ENCODE results near the gene LIN28B. TPM values are rescaled to one million over a fixed set of nuclear protein-coding genes. Genes with fewer than 3 reads are reported as not detected.

Gene LIN28B
- total RNA-seq, 1 experiment from 2014 or later = 0.25 TPM

DNA sequence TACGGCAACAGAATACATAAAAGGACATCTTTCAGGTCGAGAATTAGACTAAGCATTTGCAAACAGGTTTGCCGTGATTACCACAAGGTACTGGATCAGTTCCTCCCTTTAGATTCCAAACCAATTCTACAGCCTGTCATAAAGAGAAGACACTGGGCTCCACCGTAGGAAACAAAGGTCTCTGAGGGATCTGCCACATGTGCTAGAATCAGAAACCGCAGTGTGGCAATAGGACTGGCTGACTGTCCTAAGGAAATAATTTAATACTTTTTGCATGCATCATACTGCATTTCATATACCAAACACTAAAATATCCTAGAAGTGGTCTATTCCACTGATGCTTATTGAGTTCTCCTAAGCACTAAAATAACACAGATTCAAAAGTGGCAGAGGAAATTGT is 163.7 kb downstream of the LIN28B start:
- H3K9me2 ChIP-seq (ENCODE audit: insufficient read depth) = no peaks in the 10 kb centered on the region
- DNase-seq (ENCODE audit: low read depth, low spot score) (no peak), ATAC-seq (no peak)
- H3K9me3 ChIP-seq (ENCODE audit: control insufficient read depth in 1 of 2, insufficient read depth in 1 of 2, low read depth in 1 of 2, low read length in 2 of 2) = no peaks in the 10 kb centered on the region
- H3K27ac ChIP-seq (ENCODE audit: low read depth, low read length) = no peak overlapping the region
- H3K9ac ChIP-seq (ENCODE audit: low read length) = no peak overlapping the region
- no peaks in the 10 kb centered on the region for H3K4me1 ChIP-seq (ENCODE audit: control insufficient read depth in 1 of 2, insufficient read depth in 2 of 2, low read length in 2 of 2)
- CTCF ChIA-PET = no interaction called here
- H3K36me3 ChIP-seq (ENCODE audit: control insufficient read depth in 1 of 2, insufficient read depth in 2 of 2, low read length in 2 of 2) = no peaks in the 10 kb centered on the region
- no peak overlapping the region for H3K4me3 ChIP-seq (replicated peaks in 1 of 2; ENCODE audit: low read depth in 1 of 2, low read length in 2 of 2)
- intact Hi-C loops (cut with micrococcal nuclease) = no loop called here
- H3K79me2 ChIP-seq (ENCODE audit: insufficient read depth, low read length) = no peaks in the 10 kb centered on the region
- no TSS peak for BruUV-seq (replicated peaks)
- POLR2A ChIA-PET = no interaction called here
- TF ChIP-seq EGR1 (IDR thresholded peaks at IDR 0.05; ENCODE audit: low read depth) (no peak), SRF (IDR thresholded peaks at IDR 0.05; ENCODE audit: low read depth) (no peak), ELF1 (IDR thresholded peaks at IDR 0.05; ENCODE audit: borderline replicate concordance, low read depth) (no peak), RAD21 (IDR thresholded peaks at IDR 0.05; ENCODE audit: low read depth) (no peak), TCF7L2 (IDR thresholded peaks at IDR 0.05; ENCODE audit: borderline replicate concordance, extremely low read depth, insufficient read depth, insufficient read length) (no peak), EZH2 (IDR thresholded peaks at IDR 0.05) (no peak), ZNF274 (IDR thresholded peaks at IDR 0.05; ENCODE audit: low read depth, low read length) (no peak)
- TF ChIP-seq, protein P1, sequence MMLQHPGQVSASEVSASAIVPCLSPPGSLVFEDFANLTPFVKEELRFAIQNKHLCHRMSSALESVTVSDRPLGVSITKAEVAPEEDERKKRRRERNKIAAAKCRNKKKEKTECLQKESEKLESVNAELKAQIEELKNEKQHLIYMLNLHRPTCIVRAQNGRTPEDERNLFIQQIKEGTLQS (IDR thresholded peaks at IDR 0.05) = no peak
- H3K4me2 ChIP-seq (ENCODE audit: low read length) = no peak overlapping the region
- no peaks in the 10 kb centered on the region for H3K27me3 ChIP-seq (ENCODE audit: insufficient read depth, low read length)
- RAD21 ChIA-PET (ENCODE audit: low non-redundant PET in 1 of 2, low total read pairs in 2 of 2, uncharacterized antibody in 2 of 2, unreplicated experiment in 2 of 2) = no interaction called here
- no peak overlapping the region for H2AFZ ChIP-seq (ENCODE audit: low read depth, low read length, poor library complexity, severe bottlenecking)
- no peaks in the 10 kb centered on the region for H4K20me1 ChIP-seq (ENCODE audit: insufficient read depth)

DNA sequence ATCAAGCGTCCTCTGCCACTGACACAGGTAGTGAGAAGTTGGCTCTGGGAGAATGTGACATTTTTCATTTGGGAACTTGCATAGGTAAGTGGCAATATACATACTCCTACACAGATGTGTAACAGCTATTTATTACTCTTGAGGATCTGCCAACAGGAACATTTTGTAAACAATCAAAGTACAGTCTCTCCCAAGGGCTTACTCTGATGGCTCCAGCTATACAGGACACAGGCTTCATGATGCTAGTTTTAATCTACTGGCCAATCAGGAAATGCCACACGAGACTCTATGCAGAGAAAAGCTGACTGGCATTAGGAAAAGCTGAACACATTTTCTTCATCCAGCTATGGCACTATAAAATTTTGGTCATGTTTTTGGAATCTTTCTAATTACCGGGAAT is 165.1 kb downstream of the LIN28B start:
- H2AFZ ChIP-seq (ENCODE audit: low read depth, low read length, poor library complexity, severe bottlenecking) = no peak overlapping the region
- ChIA-PET RAD21 (ENCODE audit: low non-redundant PET in 1 of 2, low total read pairs in 2 of 2, uncharacterized antibody in 2 of 2, unreplicated experiment in 2 of 2) (no interaction called here), CTCF (interaction anchor here (1.7 kb wide), 1 partner anchor 34 kb away, joined by 3 read pairs; no protein-coding TSS in a partner anchor), POLR2A (no interaction called here)
- no peaks in the 10 kb centered on the region for H4K20me1 ChIP-seq (ENCODE audit: insufficient read depth)
- no peak overlapping the region for H3K4me2 ChIP-seq (ENCODE audit: low read length)
- H3K4me1 ChIP-seq (ENCODE audit: control insufficient read depth in 1 of 2, insufficient read depth in 2 of 2, low read length in 2 of 2) = no peaks in the 10 kb centered on the region
- H3K4me3 ChIP-seq (replicated peaks in 1 of 2; ENCODE audit: low read depth in 1 of 2, low read length in 2 of 2) = no peak overlapping the region
- no peaks in the 10 kb centered on the region for H3K27me3 ChIP-seq (ENCODE audit: insufficient read depth, low read length)
- no peak overlapping the region for H3K27ac ChIP-seq (ENCODE audit: low read depth, low read length)
- BruUV-seq (replicated peaks) = no TSS peak
- intact Hi-C loops (cut with micrococcal nuclease) = no loop called here
- no peak for DNase-seq (ENCODE audit: low read depth, low spot score)
- TF ChIP-seq, protein P2, sequence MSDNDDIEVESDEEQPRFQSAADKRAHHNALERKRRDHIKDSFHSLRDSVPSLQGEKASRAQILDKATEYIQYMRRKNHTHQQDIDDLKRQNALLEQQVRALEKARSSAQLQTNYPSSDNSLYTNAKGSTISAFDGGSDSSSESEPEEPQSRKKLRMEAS (IDR thresholded peaks at IDR 0.05) = no peak
- TF ChIP-seq, protein P1 (IDR thresholded peaks at IDR 0.05) = no peak
- no peak for TF ChIP-seq ELF1 (IDR thresholded peaks at IDR 0.05; ENCODE audit: borderline replicate concordance, low read depth)
- TF ChIP-seq EZH2phosphoT487 (IDR thresholded peaks at IDR 0.05; ENCODE audit: borderline replicate concordance) = no peak
- TF ChIP-seq, protein P3, sequence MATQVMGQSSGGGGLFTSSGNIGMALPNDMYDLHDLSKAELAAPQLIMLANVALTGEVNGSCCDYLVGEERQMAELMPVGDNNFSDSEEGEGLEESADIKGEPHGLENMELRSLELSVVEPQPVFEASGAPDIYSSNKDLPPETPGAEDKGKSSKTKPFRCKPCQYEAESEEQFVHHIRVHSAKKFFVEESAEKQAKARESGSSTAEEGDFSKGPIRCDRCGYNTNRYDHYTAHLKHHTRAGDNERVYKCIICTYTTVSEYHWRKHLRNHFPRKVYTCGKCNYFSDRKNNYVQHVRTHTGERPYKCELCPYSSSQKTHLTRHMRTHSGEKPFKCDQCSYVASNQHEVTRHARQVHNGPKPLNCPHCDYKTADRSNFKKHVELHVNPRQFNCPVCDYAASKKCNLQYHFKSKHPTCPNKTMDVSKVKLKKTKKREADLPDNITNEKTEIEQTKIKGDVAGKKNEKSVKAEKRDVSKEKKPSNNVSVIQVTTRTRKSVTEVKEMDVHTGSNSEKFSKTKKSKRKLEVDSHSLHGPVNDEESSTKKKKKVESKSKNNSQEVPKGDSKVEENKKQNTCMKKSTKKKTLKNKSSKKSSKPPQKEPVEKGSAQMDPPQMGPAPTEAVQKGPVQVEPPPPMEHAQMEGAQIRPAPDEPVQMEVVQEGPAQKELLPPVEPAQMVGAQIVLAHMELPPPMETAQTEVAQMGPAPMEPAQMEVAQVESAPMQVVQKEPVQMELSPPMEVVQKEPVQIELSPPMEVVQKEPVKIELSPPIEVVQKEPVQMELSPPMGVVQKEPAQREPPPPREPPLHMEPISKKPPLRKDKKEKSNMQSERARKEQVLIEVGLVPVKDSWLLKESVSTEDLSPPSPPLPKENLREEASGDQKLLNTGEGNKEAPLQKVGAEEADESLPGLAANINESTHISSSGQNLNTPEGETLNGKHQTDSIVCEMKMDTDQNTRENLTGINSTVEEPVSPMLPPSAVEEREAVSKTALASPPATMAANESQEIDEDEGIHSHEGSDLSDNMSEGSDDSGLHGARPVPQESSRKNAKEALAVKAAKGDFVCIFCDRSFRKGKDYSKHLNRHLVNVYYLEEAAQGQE (IDR thresholded peaks at IDR 0.05; ENCODE audit: low read depth) = no peak
- no peak for TF ChIP-seq EZH2 (IDR thresholded peaks at IDR 0.05)
- TF ChIP-seq POLR2AphosphoS5 (IDR thresholded peaks at IDR 0.05; ENCODE audit: low read depth, low read length) = no peak
- no peak for TF ChIP-seq ZNF274 (IDR thresholded peaks at IDR 0.05; ENCODE audit: low read depth, low read length)
- TF ChIP-seq ZFX (IDR thresholded peaks at IDR 0.05) = no peak
- no peak for TF ChIP-seq RAD21 (IDR thresholded peaks at IDR 0.05; ENCODE audit: low read depth)
- no peak for TF ChIP-seq POLR2A (IDR thresholded peaks at IDR 0.05; ENCODE audit: borderline replicate concordance, extremely low read depth, insufficient read depth, insufficient read length)
- TF ChIP-seq SIN3A (IDR thresholded peaks at IDR 0.05; ENCODE audit: low read depth) = no peak
- no peak for TF ChIP-seq TCF7L2 (IDR thresholded peaks at IDR 0.05; ENCODE audit: borderline replicate concordance, extremely low read depth, insufficient read depth, insufficient read length)
- no peak for TF ChIP-seq FOSL1 (IDR thresholded peaks at IDR 0.05; ENCODE audit: low read depth)
- TF ChIP-seq YY1 (IDR thresholded peaks at IDR 0.05; ENCODE audit: extremely low read depth, insufficient replicate concordance, low read depth, low read length) = no peak
- H3K9me2 ChIP-seq (ENCODE audit: insufficient read depth) = no peaks in the 10 kb centered on the region
- H3K9ac ChIP-seq (ENCODE audit: low read length) = no peak overlapping the region
- ATAC-seq = no peak
- no peaks in the 10 kb centered on the region for H3K9me3 ChIP-seq (ENCODE audit: control insufficient read depth in 1 of 2, insufficient read depth in 1 of 2, low read depth in 1 of 2, low read length in 2 of 2)
- no peaks in the 10 kb centered on the region for H3K79me2 ChIP-seq (ENCODE audit: insufficient read depth, low read length)
- H3K36me3 ChIP-seq (ENCODE audit: control insufficient read depth in 1 of 2, insufficient read depth in 2 of 2, low read length in 2 of 2) = no peaks in the 10 kb centered on the region

All from HCT116 (cell line).